Loucy (cell line): ENCODE data around the gene TRIM67.

Experiments
- EZH2phosphoT487 ChIP-seq: fragments of 200-600 bp; IDR thresholded peaks from 2 replicates; pipeline ENCODE4 v1.6.1; 2018; ENCODE audit warnings: antibody characterized with exemption, mild to moderate bottlenecking, moderate library complexity, borderline replicate concordance
- TF ChIP-seq, protein P1 (sequence below): fragments of 200-600 bp; sonication (generic); conservative IDR thresholded peaks from 2 replicates; pipeline ENCODE4 v1.5.1; 2014; ENCODE audit warnings: mild to moderate bottlenecking, antibody characterized with exemption, low read length

DNA sequence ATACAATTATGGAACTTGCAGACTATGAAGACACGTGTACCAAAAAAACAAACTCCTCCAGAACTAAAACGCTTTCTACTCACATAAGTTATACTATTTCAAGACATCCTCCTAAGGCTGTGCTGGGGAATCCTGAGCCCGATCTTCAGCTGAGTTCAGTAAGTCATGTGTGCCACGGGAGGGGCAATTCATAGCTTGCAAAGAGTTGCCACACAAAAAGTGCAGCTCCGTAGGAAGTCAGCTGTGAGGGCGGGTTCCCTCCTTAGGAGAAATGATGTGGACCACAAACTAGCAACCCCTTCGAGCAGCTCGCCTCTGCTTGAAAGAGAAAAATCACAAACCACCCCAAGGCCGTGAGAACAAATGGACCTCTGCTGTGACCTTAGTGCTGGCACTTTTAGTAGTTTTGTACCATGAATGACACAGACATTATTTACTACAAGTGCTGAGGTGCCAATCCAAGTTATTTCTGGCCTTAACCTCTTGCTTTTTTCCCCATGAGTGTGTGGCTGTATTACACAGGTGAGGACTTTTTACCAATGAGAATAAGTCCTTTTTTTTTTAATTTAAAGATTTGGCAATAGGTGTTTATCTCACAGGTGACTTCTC, 35.8 kb upstream of the TRIM67 start:
- TF ChIP-seq, protein P1, sequence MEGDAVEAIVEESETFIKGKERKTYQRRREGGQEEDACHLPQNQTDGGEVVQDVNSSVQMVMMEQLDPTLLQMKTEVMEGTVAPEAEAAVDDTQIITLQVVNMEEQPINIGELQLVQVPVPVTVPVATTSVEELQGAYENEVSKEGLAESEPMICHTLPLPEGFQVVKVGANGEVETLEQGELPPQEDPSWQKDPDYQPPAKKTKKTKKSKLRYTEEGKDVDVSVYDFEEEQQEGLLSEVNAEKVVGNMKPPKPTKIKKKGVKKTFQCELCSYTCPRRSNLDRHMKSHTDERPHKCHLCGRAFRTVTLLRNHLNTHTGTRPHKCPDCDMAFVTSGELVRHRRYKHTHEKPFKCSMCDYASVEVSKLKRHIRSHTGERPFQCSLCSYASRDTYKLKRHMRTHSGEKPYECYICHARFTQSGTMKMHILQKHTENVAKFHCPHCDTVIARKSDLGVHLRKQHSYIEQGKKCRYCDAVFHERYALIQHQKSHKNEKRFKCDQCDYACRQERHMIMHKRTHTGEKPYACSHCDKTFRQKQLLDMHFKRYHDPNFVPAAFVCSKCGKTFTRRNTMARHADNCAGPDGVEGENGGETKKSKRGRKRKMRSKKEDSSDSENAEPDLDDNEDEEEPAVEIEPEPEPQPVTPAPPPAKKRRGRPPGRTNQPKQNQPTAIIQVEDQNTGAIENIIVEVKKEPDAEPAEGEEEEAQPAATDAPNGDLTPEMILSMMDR, result no peak
- TF ChIP-seq EZH2phosphoT487, result no peak
